Astrocyte of the cerebellum (primary cell): ENCODE results near the gene SUV39H2.
"Not testable (repeated sequence)": the region's sequence is repeated elsewhere in the genome, so short reads cannot be mapped to it uniquely, and the experiment has no call there.

Experiments used
- DNase-seq: peaks from one replicate; pipeline ENCODE4 v3.0.0-alpha.2; 2011; ENCODE audit warnings: low read depth
- H3K4me3 ChIP-seq: 2 replicates; pipeline ENCODE4 v1.5.1; 2011; ENCODE audit warnings: mild to moderate bottlenecking, low read depth, low read length, moderate library complexity
- in situ Hi-C: cut with HindIII; loops from 2 replicates; pipeline ENCODE4 v1.10.0; 2017; ENCODE audit warnings: low sequenced_read_pairs
- TF ChIP-seq, protein P1 (sequence below): IDR thresholded peaks from 2 replicates; pipeline ENCODE4 v1.5.1; 2012; ENCODE audit warnings: low read length, low read depth, moderate library complexity, mild to moderate bottlenecking; ENCODE audit errors: missing control alignments

SUV39H2 gene

DNA sequence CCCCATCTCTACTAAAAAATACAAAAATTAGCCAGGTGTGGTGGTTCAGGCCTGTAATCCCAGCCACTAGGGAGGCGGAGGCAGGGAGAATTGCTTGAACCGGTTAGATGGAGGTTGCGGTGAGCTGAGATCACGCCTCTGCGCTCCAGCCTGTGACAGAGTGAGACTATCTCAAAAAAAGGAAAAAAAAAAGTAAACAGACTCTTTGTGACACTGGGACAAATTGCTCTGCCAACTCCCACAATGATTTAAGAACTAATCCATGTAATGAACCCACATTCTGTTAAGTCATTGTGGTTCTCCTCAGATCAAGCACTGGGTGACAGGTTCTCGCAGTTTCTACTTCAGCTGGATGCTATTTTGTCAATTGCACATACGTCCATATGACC is 64.3 kb downstream of the SUV39H2 start:
- H3K4me3 ChIP-seq, in situ Hi-C loops, DNase-seq: not testable (repeated sequence)

DNA sequence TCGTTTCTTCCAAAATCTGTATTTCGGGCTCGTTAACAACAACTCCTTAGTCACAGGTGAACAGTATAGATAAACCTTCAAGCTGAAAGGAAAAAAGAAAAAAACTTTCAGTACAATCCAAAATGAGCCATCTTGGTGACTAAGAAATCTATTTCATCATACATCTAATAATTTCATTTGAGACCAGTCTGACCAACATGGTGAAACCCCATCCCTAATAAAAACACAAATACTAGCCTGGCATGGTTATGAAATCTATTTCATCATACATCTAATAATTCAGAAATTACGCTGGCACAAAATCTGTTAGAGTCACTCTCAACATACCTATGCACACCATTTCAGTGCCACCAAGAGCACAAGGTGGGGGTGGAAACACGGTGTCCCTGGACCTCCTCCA is 66.4 kb downstream of the SUV39H2 start:
- in situ Hi-C loops, result no loop called here
- H3K4me3 ChIP-seq, result no peak overlapping the region
- no peak for DNase-seq
- TF ChIP-seq, protein P1, sequence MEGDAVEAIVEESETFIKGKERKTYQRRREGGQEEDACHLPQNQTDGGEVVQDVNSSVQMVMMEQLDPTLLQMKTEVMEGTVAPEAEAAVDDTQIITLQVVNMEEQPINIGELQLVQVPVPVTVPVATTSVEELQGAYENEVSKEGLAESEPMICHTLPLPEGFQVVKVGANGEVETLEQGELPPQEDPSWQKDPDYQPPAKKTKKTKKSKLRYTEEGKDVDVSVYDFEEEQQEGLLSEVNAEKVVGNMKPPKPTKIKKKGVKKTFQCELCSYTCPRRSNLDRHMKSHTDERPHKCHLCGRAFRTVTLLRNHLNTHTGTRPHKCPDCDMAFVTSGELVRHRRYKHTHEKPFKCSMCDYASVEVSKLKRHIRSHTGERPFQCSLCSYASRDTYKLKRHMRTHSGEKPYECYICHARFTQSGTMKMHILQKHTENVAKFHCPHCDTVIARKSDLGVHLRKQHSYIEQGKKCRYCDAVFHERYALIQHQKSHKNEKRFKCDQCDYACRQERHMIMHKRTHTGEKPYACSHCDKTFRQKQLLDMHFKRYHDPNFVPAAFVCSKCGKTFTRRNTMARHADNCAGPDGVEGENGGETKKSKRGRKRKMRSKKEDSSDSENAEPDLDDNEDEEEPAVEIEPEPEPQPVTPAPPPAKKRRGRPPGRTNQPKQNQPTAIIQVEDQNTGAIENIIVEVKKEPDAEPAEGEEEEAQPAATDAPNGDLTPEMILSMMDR, result no peak

DNA sequence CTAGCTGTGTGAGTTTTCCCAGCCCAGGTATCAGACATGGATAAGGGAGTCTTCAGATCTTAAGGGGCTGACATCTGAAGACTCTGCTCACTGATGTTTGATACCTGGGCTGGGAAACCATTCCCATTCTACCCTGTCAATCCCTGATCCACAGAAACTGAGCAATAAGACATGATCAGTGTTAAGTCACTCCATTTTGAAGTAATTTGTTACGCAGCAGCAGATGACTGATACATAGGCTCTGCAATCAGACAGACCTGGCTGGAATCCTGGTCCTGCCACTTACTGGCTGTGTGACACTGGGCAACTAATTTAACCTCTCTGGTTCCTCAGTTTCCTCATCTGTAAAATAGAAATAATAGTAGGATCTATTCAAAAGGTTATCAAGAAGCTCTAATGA is 68.6 kb downstream of the SUV39H2 start:
- DNase-seq, result no peak
- TF ChIP-seq, protein P1, result no peak

DNA sequence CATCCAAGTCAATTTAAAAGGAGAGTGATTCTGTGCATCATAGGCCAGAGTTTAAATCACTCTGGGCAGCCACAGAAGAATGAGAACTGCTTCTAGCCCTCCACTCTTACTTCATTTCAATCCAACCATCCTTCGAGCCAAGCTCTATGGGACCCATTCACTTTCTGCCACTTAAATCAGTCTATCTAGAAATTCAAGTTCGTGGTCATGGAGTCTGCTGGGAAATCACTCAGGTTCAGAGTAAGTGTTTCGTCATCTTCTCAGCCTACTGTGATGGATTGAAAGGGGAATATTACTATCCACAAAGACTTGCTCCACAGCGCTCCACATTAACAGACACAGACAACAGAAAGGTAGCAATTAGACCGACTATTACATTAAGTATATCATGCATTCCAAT is 70.6 kb downstream of the SUV39H2 start:
- DNase-seq, result no peak
- H3K4me3 ChIP-seq, result no peak overlapping the region
- TF ChIP-seq, protein P1, result no peak
- in situ Hi-C loops, result no loop called here

More for the DNA sequence above, 68.6 kb downstream of the SUV39H2 start:
- in situ Hi-C loops, result no loop called here
- H3K4me3 ChIP-seq, result no peak overlapping the region

DNA sequence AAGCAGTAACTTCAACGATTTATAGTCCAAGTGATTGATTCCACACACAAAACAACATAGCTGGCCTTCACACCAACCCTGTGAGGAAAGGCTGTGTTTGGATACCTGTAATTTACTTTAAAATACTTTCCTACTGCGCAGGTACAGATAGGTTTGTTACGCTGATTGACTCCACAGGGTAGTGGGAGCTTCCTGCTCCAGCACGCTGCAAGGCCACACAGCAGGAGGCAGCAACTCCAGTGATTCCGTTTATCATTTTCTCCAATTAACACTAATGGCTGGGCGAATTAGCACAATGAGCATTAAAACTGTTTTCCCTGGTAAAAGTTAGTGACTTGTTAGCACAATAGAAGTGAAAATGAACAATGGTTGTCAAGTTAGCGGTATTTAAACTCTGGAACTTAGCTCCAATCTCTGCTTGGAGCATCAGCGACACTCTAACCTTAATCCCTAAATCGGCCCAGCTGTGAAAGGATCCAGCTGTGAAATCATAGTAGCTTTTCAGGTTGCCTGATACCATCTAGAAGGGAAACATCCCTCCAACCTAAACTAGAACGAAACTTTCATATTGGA is 74.3 kb downstream of the SUV39H2 start:
- in situ Hi-C loops, result no loop called here
- H3K4me3 ChIP-seq, result peak overlapping the region; percentile 63
- TF ChIP-seq, protein P1, result no peak
- DNase-seq, result no peak

DNA sequence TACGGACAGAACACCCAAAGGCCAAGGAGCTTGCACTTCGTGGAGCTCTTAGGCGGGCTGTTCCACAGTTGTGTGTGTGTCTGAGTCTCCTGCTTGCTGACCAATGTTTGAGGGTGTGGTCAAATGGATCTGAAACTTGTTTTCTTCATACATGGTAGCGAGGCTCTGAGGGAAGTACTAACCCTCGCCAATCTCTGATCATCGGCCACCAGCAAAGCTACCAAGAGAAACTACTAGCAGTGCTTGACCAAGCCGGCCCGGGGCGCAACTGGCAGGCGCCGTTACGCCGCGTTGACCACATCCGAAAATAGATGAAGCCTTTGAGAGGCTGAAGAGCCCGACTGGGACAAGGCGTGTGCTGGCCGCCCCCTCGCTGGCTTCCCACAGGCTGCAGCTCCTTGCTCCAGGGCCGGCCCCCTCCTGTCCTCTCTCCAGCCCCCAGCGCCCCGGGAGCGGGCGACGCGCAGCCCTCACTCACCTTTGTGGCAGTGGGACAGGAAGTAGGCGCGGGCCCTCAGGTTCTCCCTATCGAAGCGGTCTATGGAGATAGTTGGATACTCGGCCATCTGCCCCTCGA is 74.8 kb downstream of the SUV39H2 start:
- TF ChIP-seq, protein P1, result peak; percentile 15
- peak overlapping the region; percentile 63 for H3K4me3 ChIP-seq
- DNase-seq, result peak; percentile 34
- in situ Hi-C loops, result no loop called here
